GM19099 (cell line): ENCODE measurements around the gene CTBP2.

ENCODE experiments used
- POLR2A ChIP-seq: IDR thresholded peaks from 3 replicates; pipeline ENCODE4 v1.6.1; 2011; ENCODE audit warnings: low read depth; ENCODE audit not compliant: insufficient read length; ENCODE audit errors: extremely low read depth

Gene CTBP2

GRCh38 chr10:125063256-125063925 is 97.0 kb downstream of the CTBP2 start:
- TF ChIP-seq POLR2A: no peak

GRCh38 chr10:125062914-125063230 is 97.5 kb downstream of the CTBP2 start:
- TF ChIP-seq POLR2A: no peak

- TF ChIP-seq POLR2A: no peak
These were observed 98.0 kb downstream of the CTBP2 start for GRCh38 chr10:125062227-125062913.

GRCh38 chr10:125061557-125062226 is 98.7 kb downstream of the CTBP2 start:
- no peak for TF ChIP-seq POLR2A

- no peak for TF ChIP-seq POLR2A
These were observed 99.4 kb downstream of the CTBP2 start for GRCh38 chr10:125060826-125061556.

GRCh38 chr10:125060482-125060825 is 99.9 kb downstream of the CTBP2 start:
- no peak for TF ChIP-seq POLR2A

GRCh38 chr10:125060026-125060425 is 100.3 kb downstream of the CTBP2 start:
- TF ChIP-seq POLR2A: no peak

GRCh38 chr10:125057158-125058001 is 103.0 kb downstream of the CTBP2 start:
- no peak for TF ChIP-seq POLR2A

GRCh38 chr10:125056161-125057132 is 103.9 kb downstream of the CTBP2 start:
- TF ChIP-seq POLR2A: no peak

- TF ChIP-seq POLR2A: no peak
These were observed 104.9 kb downstream of the CTBP2 start for GRCh38 chr10:125055446-125055845.

- no peak for TF ChIP-seq POLR2A
These were observed 105.6 kb downstream of the CTBP2 start for GRCh38 chr10:125054669-125055268.

GRCh38 chr10:125054216-125054615 is 106.1 kb downstream of the CTBP2 start:
- TF ChIP-seq POLR2A: no peak

- TF ChIP-seq POLR2A: no peak
These were observed 108.2 kb downstream of the CTBP2 start for GRCh38 chr10:125052146-125052545.
